ENCODE measurements around the gene ANKRD55. TPM values are rescaled to one million over a fixed set of nuclear protein-coding genes. Genes with fewer than 3 reads are reported as not detected.
"Not testable (repeated sequence)": the region's sequence is repeated elsewhere in the genome, so short reads cannot be mapped to it uniquely, and the experiment has no call there.

The ANKRD55 gene
- total RNA-seq, 1 donor: under 0.01 TPM

DNA sequence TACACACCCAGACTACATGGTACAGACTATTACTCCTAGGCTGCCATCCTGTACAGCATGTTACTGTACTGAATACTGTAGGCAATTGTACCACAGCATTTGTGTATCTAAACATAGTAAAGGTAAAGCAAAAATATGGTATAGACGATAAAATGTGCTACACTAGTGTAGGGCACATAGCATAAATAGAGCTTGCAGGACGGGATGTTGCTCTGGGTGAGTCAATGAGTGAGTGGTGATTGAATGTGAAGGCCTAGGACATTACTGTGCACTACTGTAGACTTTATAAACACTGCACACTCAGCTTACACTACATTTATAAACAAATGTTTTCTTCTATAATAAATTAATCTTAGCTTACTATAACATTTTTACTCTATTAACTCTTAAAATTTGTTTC is 25.6 kb downstream of the ANKRD55 start:
- no peak overlapping the region for H3K4me3 ChIP-seq (ENCODE audit: low read depth, low read length)
- TF ChIP-seq, protein P1, sequence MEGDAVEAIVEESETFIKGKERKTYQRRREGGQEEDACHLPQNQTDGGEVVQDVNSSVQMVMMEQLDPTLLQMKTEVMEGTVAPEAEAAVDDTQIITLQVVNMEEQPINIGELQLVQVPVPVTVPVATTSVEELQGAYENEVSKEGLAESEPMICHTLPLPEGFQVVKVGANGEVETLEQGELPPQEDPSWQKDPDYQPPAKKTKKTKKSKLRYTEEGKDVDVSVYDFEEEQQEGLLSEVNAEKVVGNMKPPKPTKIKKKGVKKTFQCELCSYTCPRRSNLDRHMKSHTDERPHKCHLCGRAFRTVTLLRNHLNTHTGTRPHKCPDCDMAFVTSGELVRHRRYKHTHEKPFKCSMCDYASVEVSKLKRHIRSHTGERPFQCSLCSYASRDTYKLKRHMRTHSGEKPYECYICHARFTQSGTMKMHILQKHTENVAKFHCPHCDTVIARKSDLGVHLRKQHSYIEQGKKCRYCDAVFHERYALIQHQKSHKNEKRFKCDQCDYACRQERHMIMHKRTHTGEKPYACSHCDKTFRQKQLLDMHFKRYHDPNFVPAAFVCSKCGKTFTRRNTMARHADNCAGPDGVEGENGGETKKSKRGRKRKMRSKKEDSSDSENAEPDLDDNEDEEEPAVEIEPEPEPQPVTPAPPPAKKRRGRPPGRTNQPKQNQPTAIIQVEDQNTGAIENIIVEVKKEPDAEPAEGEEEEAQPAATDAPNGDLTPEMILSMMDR (IDR thresholded peaks at IDR 0.05; ENCODE audit: insufficient read depth, low read depth, low read length): no peak
- peak; percentile 28 for DNase-seq (ENCODE audit: low read depth)

DNA sequence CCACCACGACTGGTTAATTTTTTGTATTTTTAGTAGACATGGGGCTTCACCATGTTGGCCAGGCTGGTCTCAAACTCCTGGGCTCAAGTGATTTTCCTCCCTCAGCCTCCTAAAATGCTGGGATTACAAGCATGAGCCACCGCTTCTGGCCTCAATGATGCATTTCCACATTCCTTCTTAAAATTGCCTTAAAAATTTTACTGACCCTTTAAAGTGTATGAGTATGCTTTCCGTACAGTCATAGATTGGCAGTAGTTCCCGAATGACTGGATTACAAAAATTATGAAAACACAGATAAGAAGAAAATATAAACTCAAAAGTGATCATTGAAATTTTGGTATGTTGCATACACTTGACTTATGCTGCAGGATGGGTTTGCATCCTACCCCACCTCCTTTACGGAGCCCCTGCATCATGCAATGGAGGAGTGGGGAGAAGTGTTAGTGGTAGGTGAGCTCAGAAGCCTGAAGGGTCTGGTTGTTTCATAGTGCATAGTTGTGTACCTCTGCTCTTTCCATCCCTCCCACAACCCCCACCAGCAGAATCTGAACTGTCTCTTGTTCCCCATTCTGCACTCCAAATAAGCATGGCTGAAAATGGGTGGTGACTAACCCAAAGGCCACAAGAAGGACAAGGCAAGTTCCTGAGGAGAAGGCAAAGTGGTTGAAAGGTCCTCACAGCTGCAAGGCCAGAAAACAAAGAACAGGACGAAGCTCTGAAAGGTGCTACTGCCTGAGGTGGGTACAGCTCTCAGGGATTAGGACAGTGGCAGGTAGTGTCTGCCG is 26.8 kb downstream of the ANKRD55 start:
- H3K4me3 ChIP-seq (ENCODE audit: low read depth, low read length): no peak overlapping the region
- peak; percentile 43 for DNase-seq (ENCODE audit: low read depth)
- TF ChIP-seq, protein P1 (IDR thresholded peaks at IDR 0.05; ENCODE audit: insufficient read depth, low read depth, low read length): no peak

DNA sequence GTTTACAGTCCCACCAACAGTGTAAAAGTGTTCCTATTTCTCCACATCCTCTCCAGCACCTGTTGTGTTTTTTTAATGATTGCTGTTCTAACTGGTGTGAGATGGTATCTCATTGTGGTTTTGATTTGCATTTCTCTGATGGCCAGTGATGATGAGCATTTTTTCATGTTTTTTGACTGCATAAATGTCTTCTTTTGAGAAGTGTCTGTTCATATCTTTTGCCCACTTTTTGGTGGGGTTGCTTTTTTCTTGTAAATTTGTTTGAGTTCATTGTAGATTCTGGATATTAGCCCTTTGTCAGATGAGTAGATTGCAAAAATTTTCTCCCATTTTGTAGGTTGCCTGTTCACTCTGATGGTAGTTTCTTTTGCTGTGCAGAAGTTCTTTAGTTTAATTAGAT is 29.2 kb downstream of the ANKRD55 start:
- not testable (repeated sequence) for H3K4me3 ChIP-seq (ENCODE audit: low read depth, low read length); DNase-seq (ENCODE audit: low read depth)

DNA sequence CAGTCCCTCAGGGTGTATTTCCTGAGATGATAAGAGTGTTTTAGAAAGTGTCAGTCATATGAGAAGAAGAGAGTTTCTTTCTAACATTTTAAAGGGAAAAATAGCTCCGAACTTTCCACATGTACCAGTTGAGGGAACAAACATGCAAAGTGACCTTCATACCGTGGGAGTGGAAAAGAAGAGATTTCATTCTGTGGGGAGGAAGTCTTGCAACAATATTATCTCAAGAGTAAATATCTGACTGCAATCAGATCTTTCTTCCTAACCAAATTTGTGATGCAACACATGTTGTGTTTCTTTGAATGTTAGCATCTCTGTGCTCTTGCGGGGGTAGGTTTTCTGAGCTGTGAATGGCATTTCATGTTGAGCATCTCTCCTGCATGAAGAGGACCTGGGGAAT is 30.6 kb downstream of the ANKRD55 start:
- peak; percentile 83 for DNase-seq (ENCODE audit: low read depth)
- TF ChIP-seq, protein P1 (IDR thresholded peaks at IDR 0.05; ENCODE audit: insufficient read depth, low read depth, low read length): no peak
- H3K4me3 ChIP-seq (ENCODE audit: low read depth, low read length): no peak overlapping the region

DNA sequence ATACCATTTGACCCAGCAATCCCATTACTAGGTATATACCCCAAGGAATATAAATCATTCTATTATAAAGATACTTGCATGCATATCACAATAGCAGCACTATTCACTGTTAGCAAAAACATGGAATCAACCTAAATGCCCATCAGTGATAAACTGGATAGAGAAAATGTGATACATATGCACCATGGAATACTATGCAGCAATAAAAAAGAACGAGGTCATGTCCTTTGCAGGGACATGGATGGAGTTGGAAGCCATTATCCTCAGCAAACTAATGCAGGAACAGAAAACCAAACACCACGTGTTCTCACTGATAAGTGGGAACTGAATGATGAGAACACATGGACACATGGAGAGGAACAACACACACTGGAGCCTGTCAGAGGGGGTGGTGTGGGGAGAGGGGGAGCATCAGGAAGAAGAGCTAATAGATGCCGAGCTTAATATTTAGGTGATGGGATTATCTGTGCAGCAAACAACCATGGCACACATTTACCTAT is 31.3 kb downstream of the ANKRD55 start:
- DNase-seq (ENCODE audit: low read depth): not testable (repeated sequence)

DNA sequence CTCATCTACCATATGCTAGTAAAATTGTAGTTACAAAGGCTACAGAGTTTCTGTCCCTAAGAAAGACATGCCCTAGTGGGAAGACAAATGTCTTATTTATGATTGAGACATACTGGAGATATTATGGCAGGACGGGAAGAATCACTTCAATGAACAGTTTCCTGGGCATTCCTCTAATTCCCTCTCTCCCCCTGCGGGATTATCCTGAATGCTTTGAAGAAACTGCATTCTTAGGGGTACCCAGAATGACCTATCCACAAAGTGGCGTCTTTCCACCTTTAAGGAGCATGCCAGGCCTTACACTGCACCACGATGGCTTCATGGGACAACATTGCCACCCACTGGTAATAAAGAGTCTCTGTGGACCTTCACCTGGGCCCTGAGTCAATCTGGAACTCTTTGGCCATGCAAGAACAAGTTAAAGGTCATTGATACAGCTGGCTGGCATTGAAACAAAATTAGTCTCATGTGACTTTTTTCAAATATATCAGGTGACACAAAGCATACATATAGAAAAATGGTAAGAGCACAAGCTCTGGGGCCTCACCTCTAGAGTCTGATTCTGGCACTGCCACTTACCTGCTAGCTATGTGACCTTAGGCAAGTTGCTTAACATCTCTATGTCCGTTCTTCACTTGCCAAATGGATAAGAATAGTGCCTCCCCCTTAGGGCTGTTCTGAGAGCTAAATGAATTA is 32.0 kb downstream of the ANKRD55 start:
- peak; percentile 88 for DNase-seq (ENCODE audit: low read depth)
- TF ChIP-seq, protein P1 (IDR thresholded peaks at IDR 0.05; ENCODE audit: insufficient read depth, low read depth, low read length): peak; percentile 79
- H3K4me3 ChIP-seq (ENCODE audit: low read depth, low read length): no peak overlapping the region

More for the DNA sequence above, 31.3 kb downstream of the ANKRD55 start:
- H3K4me3 ChIP-seq (ENCODE audit: low read depth, low read length): not testable (repeated sequence)

DNA sequence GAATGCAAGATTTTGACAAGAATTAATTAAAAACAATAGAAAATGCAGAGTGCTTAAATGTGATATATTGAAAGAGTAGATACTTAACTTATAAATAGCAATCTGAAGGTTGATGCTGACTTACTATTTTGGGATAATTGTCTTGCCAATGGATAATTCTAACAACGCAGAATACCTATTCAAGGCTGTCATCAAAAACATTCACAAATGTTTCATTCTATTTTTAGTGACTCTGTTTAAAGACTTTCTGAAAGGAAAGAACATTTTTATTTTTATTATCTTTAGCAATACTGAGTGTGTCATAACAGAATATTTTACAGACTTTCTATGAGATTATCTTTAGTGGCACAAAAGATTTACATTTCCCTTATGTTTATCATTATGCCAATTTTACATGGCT is 38.1 kb downstream of the ANKRD55 start:
- TF ChIP-seq, protein P1 (IDR thresholded peaks at IDR 0.05; ENCODE audit: insufficient read depth, low read depth, low read length): no peak
- no peak for DNase-seq (ENCODE audit: low read depth)
- no peak overlapping the region for H3K4me3 ChIP-seq (ENCODE audit: low read depth, low read length)

Data from fibroblast of villous mesenchyme (primary cell).